Vagina (tissue), 2 donors: ENCODE measurements around the gene FADS3.

Experiments used
- CTCF ChIP-seq, 3 experiments: fragments of 450-650 bp in 2 of 3; fragments of 200-600 bp in 1 of 3; sonication (generic) in 1 of 3; IDR thresholded peaks; one replicate each; pipeline ENCODE4 v1.5.1; 2017 to 2019; ENCODE audit warnings: antibody characterized with exemption in 3 of 3, mild to moderate bottlenecking in 2 of 3, moderate library complexity in 2 of 3
- POLR2A ChIP-seq, 2 donors: fragments of 450-650 bp; IDR thresholded peaks; one replicate each; pipeline ENCODE4 v1.6.1; 2017; ENCODE audit warnings: antibody characterized with exemption in 2 of 2, mild to moderate bottlenecking in 2 of 2, moderate library complexity in 2 of 2
- POLR2AphosphoS5 ChIP-seq, 2 donors: sonication (generic); formaldehyde crosslinking; IDR thresholded peaks; one replicate each; pipeline ENCODE4 v1.9.0; 2017; ENCODE audit warnings: antibody characterized with exemption in 2 of 2, mild to moderate bottlenecking in 2 of 2, low read depth in 1 of 2; ENCODE audit not compliant: insufficient read depth in 1 of 2

- no peak for TF ChIP-seq POLR2AphosphoS5 (IDR thresholded peaks at IDR 0.05; ENCODE audit: insufficient read depth in 1 of 2, low read depth in 1 of 2)
- TF ChIP-seq CTCF (IDR thresholded peaks at IDR 0.05), result no peak
- no peak for TF ChIP-seq POLR2A (IDR thresholded peaks at IDR 0.05)
These were observed 21.5 kb downstream of the FADS3 start for GRCh38 chr11:61869708-61870451.
